Psoas muscle (tissue), 8 donors: ENCODE data around the gene RGS2. TPM values are rescaled to one million over a fixed set of nuclear protein-coding genes. Genes with fewer than 3 reads are reported as not detected.

Experiments
- ATAC-seq, 4 donors: fragments of 200-7000 bp; cut with Tn5 transposase; one replicate each; pipeline ENCODE4 v1.9.1; 2020; ENCODE audit warnings: moderate library complexity in 3 of 4, mild to moderate bottlenecking in 2 of 4
- DNase-seq, 2 donors: peaks; one replicate each; pipeline ENCODE4 v3.0.0-alpha.2; 2020
- H3K27ac ChIP-seq: fragments of 200-600 bp; one replicate; pipeline ENCODE4 v1.8.0; 2022
- H3K27me3 ChIP-seq, 3 donors: fragments of 200-600 bp in 1 of 3; one replicate each; pipeline versions ENCODE4 v1.6.1 to v1.8.0; 2013 to 2022; ENCODE audit warnings: low read length in 2 of 3, mild to moderate bottlenecking in 2 of 3, moderate library complexity in 1 of 3; ENCODE audit not compliant: insufficient read depth in 3 of 3
- H3K36me3 ChIP-seq, 2 donors: fragments of 200-600 bp in 1 of 2; one replicate each; pipeline versions ENCODE4 v1.6.1 to v1.8.0; 2013 to 2022; ENCODE audit warnings: low read depth in 1 of 2, mild to moderate bottlenecking in 1 of 2, moderate library complexity in 1 of 2; ENCODE audit not compliant: insufficient read depth in 1 of 2
- H3K4me1 ChIP-seq: fragments of 200-600 bp; one replicate; pipeline ENCODE4 v1.8.0; 2022
- H3K4me3 ChIP-seq: fragments of 200-600 bp; one replicate; pipeline ENCODE4 v1.8.0; 2022; ENCODE audit warnings: mild to moderate bottlenecking
- H3K9me3 ChIP-seq: fragments of 200-600 bp; one replicate; pipeline ENCODE4 v1.8.0; 2022
- WGBS, 3 donors: extraction: QIAGEN DNeasy Blood & Tissue Kit; methylation state at CpG; one replicate each; pipeline versions ENCODE4 v1.1.6 to v1.1.7; 2013; 5-methylcytosine and 5-hydroxymethylcytosine counted together
- intact Hi-C, 2 donors: fragments of 100-400 bp; cut with DNase I; formaldehyde crosslinking; loops; one replicate each; pipeline versions ENCODE4 v1.11.0 to v1.14.2; 2022
- polyA plus RNA-seq, 3 donors: library from polyadenylated mRNA; stranded (reverse); fragments of 200-250 nt; gene quantifications; one replicate each; pipeline ENCODE4 v1.2.3, GENCODE V29; 2013
- total RNA-seq, 4 donors: library from RNA; stranded (reverse); fragmentation: NEBNext Ultra II Directional in 2 of 4; extraction: Animal tissue kit (Norgen Biotek cat#: 25700) in 2 of 4; gene quantifications; one replicate each; pipeline versions ENCODE4 v1.2.1 to v1.2.4, GENCODE V29; 2021 to 2023
- TF ChIP-seq, protein P1 (sequence below): fragments of 200-600 bp; IDR thresholded peaks from one replicate; pipeline ENCODE4 v1.8.0; 2022; ENCODE audit warnings: antibody characterized with exemption
- donor health status: healthy with polysubstance abuse.
- donor health status: DM: no; HTN: no; CAD: no; lungs with moderate emphysema.
- donor health status: Bipolar disorder and iron deficiency.
- donor health status: healthy.
- donor health status: DM: yes; HTN: yes; CAD: no.
- donor health status: DM: no; HTN: no; CAD: no.
- donor health status: DM: no; HTN: no; CAD: no.
- donor health status: DM: yes; HTN: yes; CAD: no.

The RGS2 gene
- total and polyA plus RNA-seq, 7 donors = 1.9 to 47.6 (median 3.9) TPM

DNA sequence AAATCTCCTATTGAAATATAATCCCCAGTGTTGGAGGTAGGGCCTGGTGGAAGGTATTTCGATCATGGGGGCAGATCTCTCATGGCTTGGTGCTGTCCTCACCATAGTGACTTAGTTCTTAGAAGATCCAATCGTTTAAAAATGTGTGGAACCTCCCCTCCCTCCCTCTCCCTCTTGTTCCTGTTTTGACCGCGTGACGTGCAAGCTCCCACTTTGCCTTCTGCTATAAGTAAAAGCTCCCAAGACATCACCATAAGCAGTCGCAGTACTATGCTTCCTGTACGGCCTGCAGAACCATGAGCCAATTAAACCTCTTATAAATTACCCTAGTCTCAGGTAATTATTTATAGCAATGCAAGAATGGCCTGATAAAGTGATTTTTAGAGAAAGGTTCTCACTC is 10.9 kb upstream of the RGS2 start:
- WGBS, 3 donors = 83 to 88% (median 84%) methylated on average over 7 of the region's 7 CpGs
- Histone ChIP-seq H3K36me3 (no peaks in the 10 kb centered on the region), H3K27ac (no peak overlapping the region), H3K4me3 (no peak overlapping the region), H3K27me3 (no peaks in the 10 kb centered on the region), H3K4me1 (no peaks in the 10 kb centered on the region), H3K9me3 (no peaks in the 10 kb centered on the region)
- TF ChIP-seq, protein P1, sequence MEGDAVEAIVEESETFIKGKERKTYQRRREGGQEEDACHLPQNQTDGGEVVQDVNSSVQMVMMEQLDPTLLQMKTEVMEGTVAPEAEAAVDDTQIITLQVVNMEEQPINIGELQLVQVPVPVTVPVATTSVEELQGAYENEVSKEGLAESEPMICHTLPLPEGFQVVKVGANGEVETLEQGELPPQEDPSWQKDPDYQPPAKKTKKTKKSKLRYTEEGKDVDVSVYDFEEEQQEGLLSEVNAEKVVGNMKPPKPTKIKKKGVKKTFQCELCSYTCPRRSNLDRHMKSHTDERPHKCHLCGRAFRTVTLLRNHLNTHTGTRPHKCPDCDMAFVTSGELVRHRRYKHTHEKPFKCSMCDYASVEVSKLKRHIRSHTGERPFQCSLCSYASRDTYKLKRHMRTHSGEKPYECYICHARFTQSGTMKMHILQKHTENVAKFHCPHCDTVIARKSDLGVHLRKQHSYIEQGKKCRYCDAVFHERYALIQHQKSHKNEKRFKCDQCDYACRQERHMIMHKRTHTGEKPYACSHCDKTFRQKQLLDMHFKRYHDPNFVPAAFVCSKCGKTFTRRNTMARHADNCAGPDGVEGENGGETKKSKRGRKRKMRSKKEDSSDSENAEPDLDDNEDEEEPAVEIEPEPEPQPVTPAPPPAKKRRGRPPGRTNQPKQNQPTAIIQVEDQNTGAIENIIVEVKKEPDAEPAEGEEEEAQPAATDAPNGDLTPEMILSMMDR = no peak
- intact Hi-C loops = no loop called here
- DNase-seq = no peak
- ATAC-seq = no peak

DNA sequence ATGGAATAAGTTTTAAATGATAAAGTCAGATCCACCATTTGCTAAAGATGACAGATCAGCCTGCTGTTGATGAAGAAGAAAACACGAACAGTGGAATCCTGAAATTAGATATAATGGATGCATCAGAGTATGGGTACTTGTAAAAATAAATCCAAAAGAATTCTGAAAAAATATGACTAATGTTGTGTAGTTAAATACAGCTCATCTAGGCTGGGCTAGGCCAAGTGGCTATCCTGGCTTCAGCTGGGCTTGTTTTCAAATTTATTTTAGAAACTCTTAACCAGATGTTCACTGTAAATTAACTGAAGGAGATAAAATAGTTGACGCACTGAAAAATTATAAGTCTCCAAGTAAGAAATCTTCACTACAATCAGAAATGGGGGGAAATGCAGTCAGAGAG is 7.4 kb upstream of the RGS2 start:
- Histone ChIP-seq H3K4me1 (no peaks in the 10 kb centered on the region), H3K27me3 (no peaks in the 10 kb centered on the region), H3K36me3 (no peaks in the 10 kb centered on the region), H3K4me3 (no peak overlapping the region), H3K27ac (no peak overlapping the region), H3K9me3 (no peaks in the 10 kb centered on the region)
- ATAC-seq (no peak), DNase-seq (no peak)
- TF ChIP-seq, protein P1 = no peak
- WGBS, 3 donors = 66 to 82% (median 69%) methylated on average over 2 of the region's 2 CpGs
- intact Hi-C loops = loop anchor here (1.0 to 10.0 kb wide), 2 partner anchors 181 to 213 kb away; no protein-coding TSS in a partner anchor

DNA sequence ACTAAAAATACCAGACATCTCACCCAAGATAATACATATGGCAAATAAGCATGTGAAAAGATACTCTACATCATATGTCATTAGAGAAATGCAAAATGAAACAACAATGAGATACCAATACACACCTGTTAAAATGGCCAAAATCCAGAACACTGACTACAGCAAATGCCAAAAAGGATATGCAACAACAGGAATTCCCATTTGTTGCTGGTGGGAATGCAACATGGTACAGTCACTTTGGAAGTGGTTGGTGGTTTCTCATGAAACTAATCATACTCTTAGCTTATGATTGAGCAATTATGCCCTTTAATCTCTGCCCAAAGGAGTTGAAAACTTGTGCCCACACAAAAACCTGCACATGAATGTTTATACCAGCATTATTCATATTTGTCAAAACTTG is 6.4 kb upstream of the RGS2 start:
- DNase-seq (no peak), ATAC-seq (no peak)
- Histone ChIP-seq H3K4me1 (no peaks in the 10 kb centered on the region), H3K4me3 (no peak overlapping the region), H3K9me3 (no peaks in the 10 kb centered on the region), H3K27me3 (no peaks in the 10 kb centered on the region), H3K36me3 (no peaks in the 10 kb centered on the region), H3K27ac (no peak overlapping the region)
- TF ChIP-seq, protein P1 = no peak
- intact Hi-C loops = loop anchor here in 1 of 2 donors (10.0 kb wide), 1 partner anchor 212 kb away; no protein-coding TSS in a partner anchor

DNA sequence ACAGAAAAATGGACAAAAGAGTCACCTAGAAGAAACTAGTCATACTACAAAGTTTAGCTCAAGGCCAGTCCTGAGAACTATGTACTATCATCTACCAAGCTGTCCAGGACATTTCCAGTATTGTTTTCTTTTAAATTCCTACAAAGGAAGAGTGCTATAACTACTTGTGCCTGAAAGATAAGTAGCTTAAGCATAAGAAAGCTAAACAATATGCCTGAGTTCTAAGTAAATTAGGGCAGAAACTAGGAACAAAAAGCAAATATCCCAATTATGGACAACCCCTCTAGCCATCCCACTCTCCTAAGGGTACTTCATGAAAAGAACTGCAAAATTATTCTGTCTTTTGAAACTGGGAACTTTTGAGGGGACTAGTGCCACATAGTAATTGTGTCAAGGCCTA is 5.3 kb upstream of the RGS2 start:
- H3K4me3 ChIP-seq = no peak overlapping the region
- no peaks in the 10 kb centered on the region for H3K9me3 ChIP-seq
- DNase-seq (no peak), ATAC-seq (no peak)
- intact Hi-C loops = loop anchor here in 1 of 2 donors (10.0 kb wide), 1 partner anchor 211 kb away; no protein-coding TSS in a partner anchor
- TF ChIP-seq, protein P1 = no peak
- H3K27me3 ChIP-seq = no peaks in the 10 kb centered on the region
- H3K4me1 ChIP-seq = peaks cover 8% of the 10 kb centered on the region
- no peaks in the 10 kb centered on the region for H3K36me3 ChIP-seq
- no peak overlapping the region for H3K27ac ChIP-seq

DNA sequence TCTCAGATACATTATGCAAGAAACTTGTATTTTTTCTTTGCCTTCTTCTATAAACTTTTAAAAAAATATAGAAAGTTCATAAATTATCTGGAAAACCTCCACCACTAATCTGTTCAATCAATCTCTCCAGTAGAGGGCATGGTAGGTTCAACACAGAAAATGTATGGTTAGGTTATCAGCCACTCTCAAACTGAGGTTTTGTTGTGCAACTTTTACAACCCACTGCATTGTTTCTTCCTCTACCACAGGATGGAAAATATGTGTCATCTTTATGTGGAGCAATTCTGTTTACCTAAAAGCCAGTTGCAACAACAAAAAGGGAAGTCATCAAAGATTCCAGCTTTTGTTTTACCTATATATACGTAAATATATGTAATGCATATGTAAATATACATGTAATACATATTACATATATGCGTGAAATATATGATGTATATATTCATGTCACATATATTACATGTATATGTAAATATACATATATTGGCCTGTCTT is 3.0 kb upstream of the RGS2 start:
- Histone ChIP-seq H3K27me3 (no peaks in the 10 kb centered on the region), H3K36me3 (peaks cover 0 to 1% of the 10 kb centered on the region in 2 donors), H3K9me3 (no peaks in the 10 kb centered on the region), H3K4me3 (no peak overlapping the region), H3K27ac (no peak overlapping the region), H3K4me1 (peaks cover 14% of the 10 kb centered on the region)
- DNase-seq = no peak
- ATAC-seq = no peak
- TF ChIP-seq, protein P1 = peak; percentile 54
- 88 to 90% (median 90%) methylated on average over 2 of the region's 2 CpGs for WGBS, 3 donors
- intact Hi-C loops = loop anchor here (5.0 to 10.0 kb wide), 3 partner anchors 206 to 316 kb away; partner anchors contain the start of gene CDC73 (in 1 of the 2)
